WTC11 (cell line): ENCODE data around the gene TMED9. TPM values are rescaled to one million over a fixed set of nuclear protein-coding genes. Genes with fewer than 3 reads are reported as not detected.

Experiments
- ATAC-seq: fragments of 200-7000 bp; cut with Tn5 transposase; 2 replicates; pipeline ENCODE4 v1.10.0; 2021; ENCODE audit warnings: mild to moderate bottlenecking, moderate library complexity
- CTCF ChIA-PET: fragments of 300-600 bp; sonication (Branson Sonifier 250); formaldehyde crosslinking; loops from one replicate; lab custom pipeline; 2021; ENCODE audit warnings: antibody characterized with exemption; lab: Charles Lee
- POLR2A ChIA-PET: fragments of 350-600 bp; sonication (Branson Sonifier 250); formaldehyde crosslinking; loops from one replicate; lab custom pipeline; 2021; ENCODE audit warnings: antibody characterized with exemption; lab: Charles Lee
- DNase-seq: peaks from one replicate; pipeline ENCODE4 v3.0.0; 2021; ENCODE audit warnings: low spot score
- H3K27ac Mint-ChIP-seq: 2 replicates; pipeline ENCODE4 v1.8.0; 2021; ENCODE audit warnings: mixed read lengths
- H3K27me3 Mint-ChIP-seq: 2 replicates; pipeline ENCODE4 v1.8.0; 2021; ENCODE audit warnings: low read depth, mild to moderate bottlenecking, moderate library complexity, mixed read lengths
- H3K36me3 Mint-ChIP-seq: 2 replicates; pipeline ENCODE4 v1.8.0; 2021; ENCODE audit warnings: mixed read lengths
- H3K4me1 Mint-ChIP-seq: 2 replicates; pipeline ENCODE4 v1.8.0; 2022; ENCODE audit warnings: mixed read lengths
- H3K4me3 Mint-ChIP-seq: 2 replicates; pipeline ENCODE4 v1.8.0; 2021; ENCODE audit warnings: mild to moderate bottlenecking, moderate library complexity, mixed read lengths
- H3K9me3 Mint-ChIP-seq: 2 replicates; pipeline ENCODE4 v1.8.0; 2021; ENCODE audit warnings: mixed read lengths
- FOXK1 ChIP-seq: sonication (generic); formaldehyde crosslinking; IDR thresholded peaks from 2 replicates; pipeline ENCODE4 v1.8.0; 2022; ENCODE audit warnings: mild to moderate bottlenecking, moderate library complexity, missing genetic modification reagents
- JUN ChIP-seq: sonication (generic); formaldehyde crosslinking; IDR thresholded peaks from 2 replicates; pipeline ENCODE4 v1.8.0; 2023; ENCODE audit warnings: mild to moderate bottlenecking, missing genetic modification reagents
- KAT7 ChIP-seq: sonication (generic); formaldehyde crosslinking; IDR thresholded peaks from 2 replicates; pipeline ENCODE4 v1.8.1; 2023; ENCODE audit warnings: missing genetic modification reagents, mild to moderate bottlenecking, borderline replicate concordance
- NR3C1 ChIP-seq: sonication (generic); formaldehyde crosslinking; conservative IDR thresholded peaks from 2 replicates; pipeline ENCODE4 v1.8.1; 2023; ENCODE audit warnings: low read depth, mild to moderate bottlenecking, missing genetic modification reagents
- OVOL2 ChIP-seq: fragments of 250-450 bp; sonication (Bioruptor Pico); IDR thresholded peaks from 2 replicates; pipeline ENCODE4 v1.9.0; 2021; ENCODE audit warnings: mild to moderate bottlenecking, borderline replicate concordance
- SMAD4 ChIP-seq: sonication (generic); formaldehyde crosslinking; IDR thresholded peaks from 2 replicates; pipeline ENCODE4 v1.8.0; 2022; ENCODE audit warnings: mild to moderate bottlenecking, missing genetic modification reagents
- SOX15 ChIP-seq: fragments of 250-450 bp; sonication (Bioruptor Pico); IDR thresholded peaks from 2 replicates; pipeline ENCODE4 v1.9.0; 2021; ENCODE audit warnings: mild to moderate bottlenecking
- TEAD1 ChIP-seq: sonication (generic); formaldehyde crosslinking; IDR thresholded peaks from 2 replicates; pipeline ENCODE4 v1.8.0; 2022; ENCODE audit warnings: mild to moderate bottlenecking, missing genetic modification reagents
- TP53 ChIP-seq: sonication (generic); formaldehyde crosslinking; IDR thresholded peaks from 2 replicates; pipeline ENCODE4 v1.8.1; 2023; ENCODE audit warnings: mild to moderate bottlenecking, missing genetic modification reagents
- ZBTB21 ChIP-seq: sonication (generic); formaldehyde crosslinking; IDR thresholded peaks from 2 replicates; pipeline ENCODE4 v1.8.1; 2023; ENCODE audit warnings: mild to moderate bottlenecking, missing genetic modification reagents, borderline replicate concordance
- ZNF263 ChIP-seq: sonication (generic); formaldehyde crosslinking; IDR thresholded peaks from 2 replicates; pipeline ENCODE4 v1.8.1; 2022; ENCODE audit warnings: low read depth, mild to moderate bottlenecking, moderate library complexity, missing genetic modification reagents
- total RNA-seq: library from RNA; stranded (reverse); gene quantifications from 3 replicates; pipeline ENCODE4 v1.2.3, GENCODE V29; 2021
- TF ChIP-seq, protein P1 (sequence below): sonication (generic); formaldehyde crosslinking; IDR thresholded peaks from 2 replicates; pipeline ENCODE4 v1.8.1; 2023; ENCODE audit warnings: mild to moderate bottlenecking, missing genetic modification reagents
- TF ChIP-seq, protein P2 (sequence below): fragments of 250-450 bp; sonication (Bioruptor Pico); IDR thresholded peaks from 2 replicates; pipeline ENCODE4 v2.1.2; 2022; ENCODE audit warnings: mild to moderate bottlenecking, moderate library complexity
- TF ChIP-seq, protein P3 (sequence below): fragments of 250-450 bp; sonication (Bioruptor Pico); IDR thresholded peaks from 2 replicates; pipeline ENCODE4 v1.9.0; 2021; ENCODE audit warnings: mild to moderate bottlenecking
- TF ChIP-seq, protein P4 (sequence below): sonication (generic); formaldehyde crosslinking; IDR thresholded peaks from 2 replicates; pipeline ENCODE4 v1.8.1; 2023; ENCODE audit warnings: mild to moderate bottlenecking, moderate library complexity, missing genetic modification reagents
- TF ChIP-seq, protein P5 (sequence below): sonication (generic); formaldehyde crosslinking; conservative IDR thresholded peaks from 2 replicates; pipeline ENCODE4 v1.8.1; 2022; ENCODE audit warnings: mild to moderate bottlenecking, missing genetic modification reagents
- TF ChIP-seq, protein P6 (sequence below): sonication (generic); formaldehyde crosslinking; IDR thresholded peaks from 2 replicates; pipeline ENCODE4 v1.8.0; 2023; ENCODE audit warnings: missing genetic modification reagents
- TF ChIP-seq, protein P7 (sequence below): sonication (generic); formaldehyde crosslinking; IDR thresholded peaks from 2 replicates; pipeline ENCODE4 v1.8.0; 2022; ENCODE audit warnings: mild to moderate bottlenecking, missing genetic modification reagents
- TF ChIP-seq, protein P8 (sequence below): sonication (generic); formaldehyde crosslinking; IDR thresholded peaks from 2 replicates; pipeline ENCODE4 v1.8.0; 2023; ENCODE audit warnings: mild to moderate bottlenecking, missing genetic modification reagents
- TF ChIP-seq, protein P9 (sequence below): sonication (generic); formaldehyde crosslinking; IDR thresholded peaks from 2 replicates; pipeline ENCODE4 v1.8.1; 2023; ENCODE audit warnings: mild to moderate bottlenecking, missing genetic modification reagents

TMED9 gene
- total RNA-seq, 1 experiment from 2014 or later, result 164 TPM

DNA sequence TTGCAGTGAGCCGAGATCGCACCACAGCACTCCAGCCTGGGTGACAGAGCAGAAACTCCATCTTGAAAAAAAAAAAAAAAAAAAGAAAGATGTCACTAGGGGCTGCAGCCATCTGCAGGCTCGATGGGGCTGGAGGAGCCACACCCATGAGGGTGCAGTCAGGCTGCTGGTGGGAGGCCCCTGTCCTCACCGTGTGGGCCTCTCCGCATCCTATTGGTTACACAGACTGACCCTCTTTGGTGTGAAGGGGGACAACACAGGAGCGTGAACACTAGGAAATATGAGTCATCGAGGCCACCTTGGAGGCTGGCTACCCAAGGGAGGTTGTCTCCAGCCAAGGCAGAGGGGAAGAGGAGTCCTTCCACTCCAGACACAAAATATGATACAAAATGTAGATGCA lies 23.7 kb upstream of the TMED9 start:
- Mint-ChIP-seq H3K27ac (no peak overlapping the region), H3K9me3 (peaks cover 4% of the 10 kb centered on the region; the same call in 1 of the 2 replicates), H3K4me3 (no peak overlapping the region), H3K27me3 (peaks cover 37% of the 10 kb centered on the region), H3K4me1 (peaks cover 2% of the 10 kb centered on the region; the same call in 1 of the 2 replicates), H3K36me3 (no peaks in the 10 kb centered on the region)
- TF ChIP-seq OVOL2 (CRISPR knock-in tag), result no peak
- TF ChIP-seq TEAD1 (CRISPR knock-in tag), result no peak
- no peak for TF ChIP-seq ZBTB21 (CRISPR knock-in tag)
- no peak for TF ChIP-seq TP53 (CRISPR knock-in tag)
- TF ChIP-seq ZNF263 (CRISPR knock-in tag), result no peak
- TF ChIP-seq, protein P1, sequence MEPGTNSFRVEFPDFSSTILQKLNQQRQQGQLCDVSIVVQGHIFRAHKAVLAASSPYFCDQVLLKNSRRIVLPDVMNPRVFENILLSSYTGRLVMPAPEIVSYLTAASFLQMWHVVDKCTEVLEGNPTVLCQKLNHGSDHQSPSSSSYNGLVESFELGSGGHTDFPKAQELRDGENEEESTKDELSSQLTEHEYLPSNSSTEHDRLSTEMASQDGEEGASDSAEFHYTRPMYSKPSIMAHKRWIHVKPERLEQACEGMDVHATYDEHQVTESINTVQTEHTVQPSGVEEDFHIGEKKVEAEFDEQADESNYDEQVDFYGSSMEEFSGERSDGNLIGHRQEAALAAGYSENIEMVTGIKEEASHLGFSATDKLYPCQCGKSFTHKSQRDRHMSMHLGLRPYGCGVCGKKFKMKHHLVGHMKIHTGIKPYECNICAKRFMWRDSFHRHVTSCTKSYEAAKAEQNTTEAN, result no peak
- TF ChIP-seq, protein P2, sequence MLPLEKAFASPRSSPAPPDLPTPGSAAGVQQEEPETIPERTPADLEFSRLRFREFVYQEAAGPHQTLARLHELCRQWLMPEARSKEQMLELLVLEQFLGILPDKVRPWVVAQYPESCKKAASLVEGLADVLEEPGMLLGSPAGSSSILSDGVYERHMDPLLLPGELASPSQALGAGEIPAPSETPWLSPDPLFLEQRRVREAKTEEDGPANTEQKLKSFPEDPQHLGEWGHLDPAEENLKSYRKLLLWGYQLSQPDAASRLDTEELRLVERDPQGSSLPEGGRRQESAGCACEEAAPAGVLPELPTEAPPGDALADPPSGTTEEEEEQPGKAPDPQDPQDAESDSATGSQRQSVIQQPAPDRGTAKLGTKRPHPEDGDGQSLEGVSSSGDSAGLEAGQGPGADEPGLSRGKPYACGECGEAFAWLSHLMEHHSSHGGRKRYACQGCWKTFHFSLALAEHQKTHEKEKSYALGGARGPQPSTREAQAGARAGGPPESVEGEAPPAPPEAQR (CRISPR knock-in tag), result no peak
- ChIA-PET CTCF (no interaction called here), POLR2A (no interaction called here)
- peak; percentile 46; the same call in 1 of the 2 replicates for ATAC-seq
- no peak for DNase-seq

DNA sequence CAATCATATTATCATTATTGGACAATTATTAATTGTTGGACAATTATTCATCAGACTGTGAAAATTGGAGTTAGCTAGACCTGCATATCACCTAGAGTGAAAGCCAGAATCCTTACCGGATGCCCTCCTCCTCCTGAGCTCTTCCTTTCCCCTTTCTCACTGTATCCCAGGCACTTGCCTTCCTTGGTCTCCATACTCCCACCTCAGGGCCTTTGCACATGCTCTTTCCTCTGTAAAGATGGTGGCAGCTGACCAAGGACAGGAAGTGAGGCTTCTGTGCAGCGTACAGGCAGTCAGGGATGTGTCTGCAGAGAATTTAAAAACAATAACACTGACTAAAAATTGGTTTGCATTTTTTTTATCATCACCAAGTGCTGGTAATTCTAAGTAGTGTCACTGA lies 22.1 kb upstream of the TMED9 start:
- CTCF ChIA-PET, result no interaction called here
- H3K27me3 Mint-ChIP-seq, result peaks cover 40% of the 10 kb centered on the region
- ATAC-seq (no peak), DNase-seq (no peak)
- POLR2A ChIA-PET, result interaction anchor here (0.7 kb wide), 1 partner anchor 221 kb away, joined by 3 read pairs; no protein-coding TSS in a partner anchor
- H3K4me3 Mint-ChIP-seq, result no peak overlapping the region
- no peaks in the 10 kb centered on the region for H3K9me3 Mint-ChIP-seq
- TF ChIP-seq, protein P3, sequence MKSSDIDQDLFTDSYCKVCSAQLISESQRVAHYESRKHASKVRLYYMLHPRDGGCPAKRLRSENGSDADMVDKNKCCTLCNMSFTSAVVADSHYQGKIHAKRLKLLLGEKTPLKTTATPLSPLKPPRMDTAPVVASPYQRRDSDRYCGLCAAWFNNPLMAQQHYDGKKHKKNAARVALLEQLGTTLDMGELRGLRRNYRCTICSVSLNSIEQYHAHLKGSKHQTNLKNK (CRISPR knock-in tag), result no peak
- TF ChIP-seq, protein P4, sequence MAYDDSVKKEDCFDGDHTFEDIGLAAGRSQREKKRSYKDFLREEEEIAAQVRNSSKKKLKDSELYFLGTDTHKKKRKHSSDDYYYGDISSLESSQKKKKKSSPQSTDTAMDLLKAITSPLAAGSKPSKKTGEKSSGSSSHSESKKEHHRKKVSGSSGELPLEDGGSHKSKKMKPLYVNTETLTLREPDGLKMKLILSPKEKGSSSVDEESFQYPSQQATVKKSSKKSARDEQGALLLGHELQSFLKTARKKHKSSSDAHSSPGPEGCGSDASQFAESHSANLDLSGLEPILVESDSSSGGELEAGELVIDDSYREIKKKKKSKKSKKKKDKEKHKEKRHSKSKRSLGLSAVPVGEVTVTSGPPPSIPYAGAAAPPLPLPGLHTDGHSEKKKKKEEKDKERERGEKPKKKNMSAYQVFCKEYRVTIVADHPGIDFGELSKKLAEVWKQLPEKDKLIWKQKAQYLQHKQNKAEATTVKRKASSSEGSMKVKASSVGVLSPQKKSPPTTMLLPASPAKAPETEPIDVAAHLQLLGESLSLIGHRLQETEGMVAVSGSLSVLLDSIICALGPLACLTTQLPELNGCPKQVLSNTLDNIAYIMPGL, result no peak
- TF ChIP-seq JUN, result no peak
- no peak for TF ChIP-seq FOXK1 (CRISPR knock-in tag)
- TF ChIP-seq SMAD4 (CRISPR knock-in tag), result no peak
- TF ChIP-seq, protein P5, sequence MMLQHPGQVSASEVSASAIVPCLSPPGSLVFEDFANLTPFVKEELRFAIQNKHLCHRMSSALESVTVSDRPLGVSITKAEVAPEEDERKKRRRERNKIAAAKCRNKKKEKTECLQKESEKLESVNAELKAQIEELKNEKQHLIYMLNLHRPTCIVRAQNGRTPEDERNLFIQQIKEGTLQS (CRISPR knock-in tag), result no peak
- TF ChIP-seq, protein P6, sequence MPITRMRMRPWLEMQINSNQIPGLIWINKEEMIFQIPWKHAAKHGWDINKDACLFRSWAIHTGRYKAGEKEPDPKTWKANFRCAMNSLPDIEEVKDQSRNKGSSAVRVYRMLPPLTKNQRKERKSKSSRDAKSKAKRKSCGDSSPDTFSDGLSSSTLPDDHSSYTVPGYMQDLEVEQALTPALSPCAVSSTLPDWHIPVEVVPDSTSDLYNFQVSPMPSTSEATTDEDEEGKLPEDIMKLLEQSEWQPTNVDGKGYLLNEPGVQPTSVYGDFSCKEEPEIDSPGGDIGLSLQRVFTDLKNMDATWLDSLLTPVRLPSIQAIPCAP (CRISPR knock-in tag), result no peak
- TF ChIP-seq NR3C1, result no peak
- no peak for TF ChIP-seq TP53 (CRISPR knock-in tag)
- no peak for TF ChIP-seq OVOL2 (CRISPR knock-in tag)
- H3K36me3 Mint-ChIP-seq, result no peaks in the 10 kb centered on the region
- no peak overlapping the region for H3K27ac Mint-ChIP-seq
- H3K4me1 Mint-ChIP-seq, result peaks cover 5% of the 10 kb centered on the region

DNA sequence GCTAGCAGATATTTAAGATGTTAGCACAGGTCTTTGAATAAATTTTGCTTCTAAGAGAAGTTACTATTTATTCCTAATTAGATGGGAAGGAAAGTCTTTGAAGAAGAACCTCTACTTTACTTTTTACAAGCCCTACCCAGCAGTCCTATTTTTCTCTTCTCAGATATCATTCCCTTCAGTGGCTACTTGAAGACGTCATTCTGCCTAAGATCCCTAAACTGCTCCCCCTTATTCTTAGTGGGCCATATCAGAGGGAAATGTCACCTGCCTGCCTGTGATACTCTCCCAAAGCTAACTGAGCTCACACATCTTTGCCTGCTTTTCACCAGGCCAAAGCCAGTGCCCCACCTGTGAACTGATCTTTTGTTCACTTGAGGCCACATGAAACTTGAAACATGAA lies 16.5 kb upstream of the TMED9 start:
- no peak for ATAC-seq
- Mint-ChIP-seq H3K4me3 (no peak overlapping the region), H3K4me1 (peaks cover 10% of the 10 kb centered on the region), H3K9me3 (no peaks in the 10 kb centered on the region), H3K36me3 (no peaks in the 10 kb centered on the region), H3K27me3 (peaks cover 20% of the 10 kb centered on the region), H3K27ac (no peak overlapping the region)
- DNase-seq, result no peak
- CTCF ChIA-PET, result interaction anchor here (0.6 to 2.5 kb wide), 4 partner anchors 17 to 155 kb away, joined by 3 to 11 read pairs (median 6); partner anchors contain the start of gene TMED9
- POLR2A ChIA-PET, result interaction anchor here (0.6 kb wide), 1 partner anchor 93 kb away, joined by 5 read pairs; no protein-coding TSS in a partner anchor
- TF ChIP-seq, protein P7, sequence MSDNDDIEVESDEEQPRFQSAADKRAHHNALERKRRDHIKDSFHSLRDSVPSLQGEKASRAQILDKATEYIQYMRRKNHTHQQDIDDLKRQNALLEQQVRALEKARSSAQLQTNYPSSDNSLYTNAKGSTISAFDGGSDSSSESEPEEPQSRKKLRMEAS, result no peak
- TF ChIP-seq, protein P8, sequence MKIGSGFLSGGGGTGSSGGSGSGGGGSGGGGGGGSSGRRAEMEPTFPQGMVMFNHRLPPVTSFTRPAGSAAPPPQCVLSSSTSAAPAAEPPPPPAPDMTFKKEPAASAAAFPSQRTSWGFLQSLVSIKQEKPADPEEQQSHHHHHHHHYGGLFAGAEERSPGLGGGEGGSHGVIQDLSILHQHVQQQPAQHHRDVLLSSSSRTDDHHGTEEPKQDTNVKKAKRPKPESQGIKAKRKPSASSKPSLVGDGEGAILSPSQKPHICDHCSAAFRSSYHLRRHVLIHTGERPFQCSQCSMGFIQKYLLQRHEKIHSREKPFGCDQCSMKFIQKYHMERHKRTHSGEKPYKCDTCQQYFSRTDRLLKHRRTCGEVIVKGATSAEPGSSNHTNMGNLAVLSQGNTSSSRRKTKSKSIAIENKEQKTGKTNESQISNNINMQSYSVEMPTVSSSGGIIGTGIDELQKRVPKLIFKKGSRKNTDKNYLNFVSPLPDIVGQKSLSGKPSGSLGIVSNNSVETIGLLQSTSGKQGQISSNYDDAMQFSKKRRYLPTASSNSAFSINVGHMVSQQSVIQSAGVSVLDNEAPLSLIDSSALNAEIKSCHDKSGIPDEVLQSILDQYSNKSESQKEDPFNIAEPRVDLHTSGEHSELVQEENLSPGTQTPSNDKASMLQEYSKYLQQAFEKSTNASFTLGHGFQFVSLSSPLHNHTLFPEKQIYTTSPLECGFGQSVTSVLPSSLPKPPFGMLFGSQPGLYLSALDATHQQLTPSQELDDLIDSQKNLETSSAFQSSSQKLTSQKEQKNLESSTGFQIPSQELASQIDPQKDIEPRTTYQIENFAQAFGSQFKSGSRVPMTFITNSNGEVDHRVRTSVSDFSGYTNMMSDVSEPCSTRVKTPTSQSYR (CRISPR knock-in tag), result no peak
- TF ChIP-seq, protein P9, sequence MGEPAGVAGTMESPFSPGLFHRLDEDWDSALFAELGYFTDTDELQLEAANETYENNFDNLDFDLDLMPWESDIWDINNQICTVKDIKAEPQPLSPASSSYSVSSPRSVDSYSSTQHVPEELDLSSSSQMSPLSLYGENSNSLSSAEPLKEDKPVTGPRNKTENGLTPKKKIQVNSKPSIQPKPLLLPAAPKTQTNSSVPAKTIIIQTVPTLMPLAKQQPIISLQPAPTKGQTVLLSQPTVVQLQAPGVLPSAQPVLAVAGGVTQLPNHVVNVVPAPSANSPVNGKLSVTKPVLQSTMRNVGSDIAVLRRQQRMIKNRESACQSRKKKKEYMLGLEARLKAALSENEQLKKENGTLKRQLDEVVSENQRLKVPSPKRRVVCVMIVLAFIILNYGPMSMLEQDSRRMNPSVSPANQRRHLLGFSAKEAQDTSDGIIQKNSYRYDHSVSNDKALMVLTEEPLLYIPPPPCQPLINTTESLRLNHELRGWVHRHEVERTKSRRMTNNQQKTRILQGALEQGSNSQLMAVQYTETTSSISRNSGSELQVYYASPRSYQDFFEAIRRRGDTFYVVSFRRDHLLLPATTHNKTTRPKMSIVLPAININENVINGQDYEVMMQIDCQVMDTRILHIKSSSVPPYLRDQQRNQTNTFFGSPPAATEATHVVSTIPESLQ (CRISPR knock-in tag), result no peak
- TF ChIP-seq KAT7 (CRISPR knock-in tag), result no peak
- no peak for TF ChIP-seq SOX15 (CRISPR knock-in tag)
- no peak for TF ChIP-seq OVOL2 (CRISPR knock-in tag)
